ENCODE results near the gene MAD1L1. TPM values are rescaled to one million over a fixed set of nuclear protein-coding genes. Genes with fewer than 3 reads are reported as not detected.

The MAD1L1 gene
- total RNA-seq, 1 donor from 2014 or later, result 59.6 TPM

DNA sequence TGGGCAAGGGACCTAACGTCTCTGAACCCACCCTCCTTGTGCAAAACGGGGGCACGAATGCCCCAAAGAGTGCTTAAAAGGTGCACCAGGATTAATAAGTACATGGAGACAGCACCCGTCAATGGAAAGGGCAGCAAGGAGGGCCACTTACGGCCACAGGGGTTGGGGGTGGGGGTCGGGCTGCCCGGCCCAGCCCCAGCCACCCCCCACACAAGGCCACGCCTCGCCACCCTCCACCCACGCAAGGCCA is 213.4 kb downstream of the MAD1L1 start:
- Histone ChIP-seq H3K27ac (peak overlapping the region; percentile 78), H3K36me3 (no peaks in the 10 kb centered on the region), H3K27me3 (no peaks in the 10 kb centered on the region), H3K4me1 (peaks cover 0 to 9% of the 10 kb centered on the region in 2 donors), H3K4me3 (peak overlapping the region in 1 of 2 donors; percentile 51), H3K9me3 (no peaks in the 10 kb centered on the region)
- intact Hi-C loops (cut with DNase I), result no loop called here
- no peak for TF ChIP-seq CTCF (IDR thresholded peaks at IDR 0.05)
- DNase-seq (ENCODE audit: low spot score in 2 of 2), result no peak

DNA sequence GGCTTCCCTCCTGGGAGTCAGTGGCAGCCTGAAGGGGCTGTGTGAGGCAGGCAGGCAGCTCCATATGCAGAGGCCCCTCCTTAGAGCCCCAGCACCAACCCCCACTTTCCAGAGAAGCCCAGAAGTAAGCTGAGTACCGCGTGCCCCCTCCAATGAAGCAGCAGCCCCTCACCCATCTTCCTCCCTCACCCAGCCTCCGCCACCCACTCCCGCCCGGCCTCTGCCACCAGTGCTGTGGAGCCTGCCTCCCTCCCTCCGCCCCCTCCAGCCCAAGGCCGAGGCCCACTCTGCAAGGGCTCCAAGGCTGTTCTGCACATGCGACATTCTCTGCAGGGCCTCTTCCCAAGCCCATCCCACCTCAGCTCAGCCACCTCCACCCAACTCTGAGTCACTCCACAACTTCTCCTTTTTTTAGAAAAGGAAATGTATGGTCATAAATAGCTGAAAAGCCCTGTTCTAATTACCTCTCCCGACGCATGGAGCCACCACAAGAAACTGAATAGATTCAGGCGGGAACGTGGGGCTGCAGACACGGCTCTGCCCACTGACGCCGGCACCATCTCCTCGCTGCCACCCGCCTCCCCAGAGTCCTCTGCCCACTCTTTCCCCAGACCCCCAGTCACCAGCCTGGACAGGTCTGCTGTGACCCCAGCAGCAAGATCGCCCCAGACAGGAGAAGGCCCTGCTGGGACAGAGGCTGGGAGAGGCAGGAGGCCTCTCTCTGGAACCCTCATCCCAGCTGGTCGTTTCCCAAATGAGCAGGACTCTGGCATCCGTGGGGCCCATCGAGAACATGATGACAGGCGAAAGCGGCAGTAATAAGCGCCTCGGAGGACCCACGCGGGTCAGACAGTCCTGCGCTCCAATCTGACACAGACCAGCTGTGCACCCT is 213.9 kb downstream of the MAD1L1 start:
- Histone ChIP-seq H3K4me3 (peak overlapping the region in 1 of 2 donors; percentile 51), H3K36me3 (no peaks in the 10 kb centered on the region), H3K4me1 (peaks cover 0 to 9% of the 10 kb centered on the region in 2 donors), H3K27ac (peak overlapping the region; percentile 78), H3K27me3 (no peaks in the 10 kb centered on the region), H3K9me3 (no peaks in the 10 kb centered on the region)
- DNase-seq (ENCODE audit: low spot score in 2 of 2), result peak; percentile 25 to 75
- no peak for TF ChIP-seq CTCF (IDR thresholded peaks at IDR 0.05)
- intact Hi-C loops (cut with DNase I), result no loop called here

GRCh38 chr7:2017914-2018568 is 214.7 kb downstream of the MAD1L1 start:
- H3K27ac ChIP-seq, result peak overlapping the region in 1 of 2 donors; percentile 78
- TF ChIP-seq CTCF (IDR thresholded peaks at IDR 0.05), result no peak
- DNase-seq (ENCODE audit: low spot score in 2 of 2), result peak in 1 of 2 donors; percentile 55

GRCh38 chr7:2017481-2017891 is 215.3 kb downstream of the MAD1L1 start:
- Histone ChIP-seq H3K27me3 (no peaks in the 10 kb centered on the region), H3K27ac (no peak overlapping the region), H3K4me3 (no peak overlapping the region), H3K9me3 (no peaks in the 10 kb centered on the region), H3K4me1 (peaks cover 0 to 9% of the 10 kb centered on the region in 2 donors), H3K36me3 (peaks cover 4 to 9% of the 10 kb centered on the region in 2 donors)
- intact Hi-C loops (cut with DNase I), result no loop called here
- TF ChIP-seq CTCF (IDR thresholded peaks at IDR 0.05), result no peak
- peak in 1 of 2 donors; percentile 55 for DNase-seq (ENCODE audit: low spot score in 2 of 2)

More at GRCh38 chr7:2017914-2018568, 214.7 kb downstream of the MAD1L1 start:
- H3K4me1 ChIP-seq, result peaks cover 0 to 9% of the 10 kb centered on the region in 2 donors
- H3K9me3 ChIP-seq, result no peaks in the 10 kb centered on the region
- H3K4me3 ChIP-seq, result no peak overlapping the region
- intact Hi-C loops (cut with DNase I), result no loop called here
- H3K27me3 ChIP-seq, result no peaks in the 10 kb centered on the region
- H3K36me3 ChIP-seq, result peaks cover 4% of the 10 kb centered on the region in 2 donors

- Histone ChIP-seq H3K4me3 (no peak overlapping the region), H3K27ac (no peak overlapping the region), H3K9me3 (no peaks in the 10 kb centered on the region), H3K4me1 (peaks cover 0 to 9% of the 10 kb centered on the region in 2 donors), H3K36me3 (peaks cover 4 to 12% of the 10 kb centered on the region in 2 donors), H3K27me3 (no peaks in the 10 kb centered on the region)
- intact Hi-C loops (cut with DNase I), result no loop called here
- DNase-seq (ENCODE audit: low spot score in 2 of 2), result peak in 1 of 2 donors; percentile 31
- TF ChIP-seq CTCF (IDR thresholded peaks at IDR 0.05), result no peak
Measured at GRCh38 chr7:2016761-2017480, 215.8 kb downstream of the MAD1L1 start.

Data from ascending aorta (tissue), 2 donors.